ENCODE measurements around the gene SLC38A6.

DNA sequence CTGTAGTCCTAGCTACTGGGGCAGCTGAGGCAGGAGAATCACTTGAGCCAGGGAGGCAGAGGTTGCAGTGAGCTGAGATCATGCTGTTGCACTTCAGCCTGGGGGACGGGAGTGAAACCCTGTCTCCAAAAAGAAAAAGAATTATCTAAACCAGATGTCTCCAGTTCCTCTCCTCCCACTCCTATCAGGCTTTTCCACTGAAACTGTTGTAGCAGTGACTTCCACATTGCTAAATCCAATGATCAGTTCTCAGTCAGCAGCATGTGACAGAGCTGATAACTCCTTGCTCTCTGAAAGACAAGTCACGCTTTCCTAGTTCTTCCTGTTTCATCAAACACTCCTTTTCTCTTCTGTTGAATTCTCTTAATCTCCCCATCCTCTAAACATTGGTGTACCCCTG, 8.6 kb downstream of the SLC38A6 start:
- no peak for TF ChIP-seq CTCF (IDR thresholded peaks at IDR 0.05; ENCODE audit: borderline replicate concordance, extremely low read depth, low read length, poor library complexity, severe bottlenecking)
- no peak for TF ChIP-seq EZH2 (IDR thresholded peaks at IDR 0.05; ENCODE audit: borderline replicate concordance, low read depth, low read length, severe bottlenecking)
